ENCODE measurements around the gene CDC42BPA.

CDC42BPA gene

GRCh38 chr1:227185291-227185690, 133.0 kb downstream of the CDC42BPA start:
- H3K27me3 ChIP-seq (ENCODE audit: control insufficient read depth, insufficient read depth, low read length, poor library complexity, severe bottlenecking): no peaks in the 10 kb centered on the region
- WGBS, 2 experiments: 75% methylated on average over 9 of the region's 9 CpGs
- H3K4me3 ChIP-seq (ENCODE audit: insufficient read depth, low read depth, low read length): no peak overlapping the region
- H3K4me1 ChIP-seq (ENCODE audit: control insufficient read depth, insufficient read depth, low read length): no peaks in the 10 kb centered on the region
- H3K36me3 ChIP-seq (ENCODE audit: control insufficient read depth, insufficient read depth, low read length): no peaks in the 10 kb centered on the region
- no peak overlapping the region for H3K27ac ChIP-seq (ENCODE audit: insufficient read depth, low read depth, low read length, poor library complexity, severe bottlenecking)
- no peaks in the 10 kb centered on the region for H3K9me3 ChIP-seq (ENCODE audit: control insufficient read depth, low read length)

GRCh38 chr1:227182012-227182411, 136.3 kb downstream of the CDC42BPA start:
- H3K36me3 ChIP-seq (ENCODE audit: control insufficient read depth, insufficient read depth, low read length): no peaks in the 10 kb centered on the region
- no peak overlapping the region for H3K4me3 ChIP-seq (ENCODE audit: insufficient read depth, low read depth, low read length)
- 90 to 96% methylated on average over 3 of the region's 3 CpGs for WGBS, 2 experiments
- no peaks in the 10 kb centered on the region for H3K9me3 ChIP-seq (ENCODE audit: control insufficient read depth, low read length)
- H3K27ac ChIP-seq (ENCODE audit: insufficient read depth, low read depth, low read length, poor library complexity, severe bottlenecking): no peak overlapping the region
- H3K27me3 ChIP-seq (ENCODE audit: control insufficient read depth, insufficient read depth, low read length, poor library complexity, severe bottlenecking): no peaks in the 10 kb centered on the region
- H3K4me1 ChIP-seq (ENCODE audit: control insufficient read depth, insufficient read depth, low read length): no peaks in the 10 kb centered on the region

- H3K36me3 ChIP-seq (ENCODE audit: control insufficient read depth, insufficient read depth, low read length): no peaks in the 10 kb centered on the region
- H3K4me3 ChIP-seq (ENCODE audit: insufficient read depth, low read depth, low read length): no peak overlapping the region
- 93 to 100% methylated on average over 4 of the region's 4 CpGs for WGBS, 2 experiments
- no peaks in the 10 kb centered on the region for H3K27me3 ChIP-seq (ENCODE audit: control insufficient read depth, insufficient read depth, low read length, poor library complexity, severe bottlenecking)
- H3K27ac ChIP-seq (ENCODE audit: insufficient read depth, low read depth, low read length, poor library complexity, severe bottlenecking): no peak overlapping the region
- no peaks in the 10 kb centered on the region for H3K9me3 ChIP-seq (ENCODE audit: control insufficient read depth, low read length)
- no peaks in the 10 kb centered on the region for H3K4me1 ChIP-seq (ENCODE audit: control insufficient read depth, insufficient read depth, low read length)
These were observed 142.7 kb downstream of the CDC42BPA start for GRCh38 chr1:227175611-227176010.

DNA sequence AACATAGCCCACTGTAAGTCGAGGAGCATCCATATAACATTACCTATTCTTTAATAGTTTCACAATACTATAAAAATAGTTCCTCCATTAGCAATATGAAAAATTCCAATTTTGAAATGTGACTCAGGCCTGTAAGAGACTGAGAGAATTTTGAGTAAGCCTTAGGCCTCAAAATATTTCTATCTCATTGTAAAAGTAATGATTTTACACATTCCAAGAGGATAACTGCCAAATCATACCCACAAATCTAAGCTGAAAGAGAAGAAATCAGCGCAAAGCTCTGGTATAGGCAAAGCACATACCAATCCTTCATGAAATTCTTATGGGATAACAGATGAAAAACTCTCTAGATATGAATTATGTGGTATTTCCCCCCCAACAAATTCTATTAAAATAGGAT, 144.1 kb downstream of the CDC42BPA start:
- Histone ChIP-seq H3K36me3 (ENCODE audit: control insufficient read depth, insufficient read depth, low read length) (no peaks in the 10 kb centered on the region), H3K27ac (ENCODE audit: insufficient read depth, low read depth, low read length, poor library complexity, severe bottlenecking) (no peak overlapping the region), H3K27me3 (ENCODE audit: control insufficient read depth, insufficient read depth, low read length, poor library complexity, severe bottlenecking) (no peaks in the 10 kb centered on the region), H3K4me3 (ENCODE audit: insufficient read depth, low read depth, low read length) (no peak overlapping the region), H3K4me1 (ENCODE audit: control insufficient read depth, insufficient read depth, low read length) (no peaks in the 10 kb centered on the region), H3K9me3 (ENCODE audit: control insufficient read depth, low read length) (no peaks in the 10 kb centered on the region)
- 88 to 100% methylated on average over 1 to 2 of the region's 2 CpGs for WGBS, 2 experiments

DNA sequence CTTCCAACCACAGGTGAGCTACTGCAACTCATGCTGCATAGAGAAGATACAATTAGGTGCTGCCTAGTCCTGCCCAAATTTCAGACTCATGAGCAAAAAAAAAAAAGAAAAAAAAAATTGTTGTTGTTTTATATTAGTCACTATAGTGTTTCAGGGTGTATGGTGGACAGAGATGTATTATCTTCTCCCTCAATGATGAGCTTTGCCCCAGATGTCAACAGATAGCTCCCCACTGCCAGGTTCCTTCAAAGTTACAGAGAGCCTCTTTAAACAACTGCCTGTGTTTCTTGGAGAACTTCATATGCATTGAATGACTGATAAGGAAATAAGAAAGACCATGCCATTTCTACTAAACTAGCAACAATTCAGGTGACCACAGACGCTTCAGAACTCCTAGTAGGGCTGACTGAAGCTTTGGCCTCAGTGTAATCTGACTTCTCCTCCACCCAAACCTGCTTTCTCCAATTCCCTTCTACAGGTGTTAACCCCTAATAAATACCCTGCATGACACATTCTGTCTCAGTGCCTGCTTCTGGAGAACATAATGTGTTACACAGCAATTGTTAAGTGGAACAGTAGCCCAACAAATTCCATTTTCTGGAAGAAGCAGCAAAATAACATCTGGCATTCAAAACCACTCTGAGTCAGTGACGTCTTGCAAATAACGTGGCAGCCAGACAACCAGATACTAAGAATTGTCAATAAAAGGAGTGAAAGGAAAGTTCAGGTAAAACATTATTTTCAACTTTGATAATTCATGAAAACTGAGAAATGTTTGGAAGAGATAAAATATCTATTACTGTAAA, 147.7 kb downstream of the CDC42BPA start:
- Histone ChIP-seq H3K27ac (ENCODE audit: insufficient read depth, low read depth, low read length, poor library complexity, severe bottlenecking) (no peak overlapping the region), H3K36me3 (ENCODE audit: control insufficient read depth, insufficient read depth, low read length) (no peaks in the 10 kb centered on the region), H3K4me1 (ENCODE audit: control insufficient read depth, insufficient read depth, low read length) (no peaks in the 10 kb centered on the region), H3K9me3 (ENCODE audit: control insufficient read depth, low read length) (no peaks in the 10 kb centered on the region), H3K27me3 (ENCODE audit: control insufficient read depth, insufficient read depth, low read length, poor library complexity, severe bottlenecking) (no peaks in the 10 kb centered on the region), H3K4me3 (ENCODE audit: insufficient read depth, low read depth, low read length) (no peak overlapping the region)
- 85 to 94% methylated on average over 2 to 3 of the region's 3 CpGs for WGBS, 2 experiments

GRCh38 chr1:227169343-227169742, 148.9 kb downstream of the CDC42BPA start:
- H3K4me1 ChIP-seq (ENCODE audit: control insufficient read depth, insufficient read depth, low read length): no peaks in the 10 kb centered on the region
- H3K9me3 ChIP-seq (ENCODE audit: control insufficient read depth, low read length): no peaks in the 10 kb centered on the region
- H3K27me3 ChIP-seq (ENCODE audit: control insufficient read depth, insufficient read depth, low read length, poor library complexity, severe bottlenecking): no peaks in the 10 kb centered on the region
- H3K4me3 ChIP-seq (ENCODE audit: insufficient read depth, low read depth, low read length): no peak overlapping the region
- no peaks in the 10 kb centered on the region for H3K36me3 ChIP-seq (ENCODE audit: control insufficient read depth, insufficient read depth, low read length)
- H3K27ac ChIP-seq (ENCODE audit: insufficient read depth, low read depth, low read length, poor library complexity, severe bottlenecking): no peak overlapping the region

DNA sequence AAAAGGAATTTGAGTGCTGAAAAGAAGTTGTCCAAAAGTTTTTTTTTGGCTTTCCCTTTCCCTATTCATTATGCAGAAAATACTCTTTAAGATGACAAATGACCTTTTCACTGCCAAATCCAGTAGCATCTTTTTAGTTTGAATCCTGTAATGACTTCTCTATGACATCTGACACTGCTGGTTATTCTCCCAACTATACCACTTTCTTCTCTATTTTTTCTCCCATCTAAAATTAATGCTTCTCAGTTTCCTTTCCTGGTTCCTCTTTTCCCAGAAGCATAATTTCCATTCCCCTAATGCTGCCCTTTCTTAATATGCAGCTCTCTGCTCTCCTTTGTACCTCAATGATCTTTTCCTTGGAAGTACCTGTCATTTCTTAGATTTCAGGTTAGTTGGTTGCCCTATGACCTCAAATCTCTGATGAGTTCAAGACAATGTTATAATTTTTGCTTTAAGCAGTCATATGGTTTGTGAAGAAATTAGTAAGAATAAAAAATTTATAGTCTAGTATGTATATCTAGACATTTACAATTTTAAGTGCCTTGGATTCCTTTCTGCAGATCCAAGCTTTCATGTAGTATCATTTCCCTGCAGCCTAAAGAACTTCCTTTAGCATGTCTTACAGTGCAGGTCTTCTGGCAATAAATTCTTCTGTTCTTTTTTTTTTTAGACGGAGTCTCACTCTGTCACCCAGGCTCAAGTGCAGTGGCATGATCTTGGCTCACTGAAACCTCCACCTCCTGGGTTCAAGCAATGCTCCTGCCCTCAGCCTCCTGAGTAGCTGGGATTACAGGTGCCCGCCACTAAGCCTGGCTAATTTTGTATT, 150.8 kb downstream of the CDC42BPA start:
- Histone ChIP-seq H3K4me3 (ENCODE audit: insufficient read depth, low read depth, low read length) (no peak overlapping the region), H3K36me3 (ENCODE audit: control insufficient read depth, insufficient read depth, low read length) (no peaks in the 10 kb centered on the region), H3K9me3 (ENCODE audit: control insufficient read depth, low read length) (no peaks in the 10 kb centered on the region), H3K27ac (ENCODE audit: insufficient read depth, low read depth, low read length, poor library complexity, severe bottlenecking) (no peak overlapping the region), H3K27me3 (ENCODE audit: control insufficient read depth, insufficient read depth, low read length, poor library complexity, severe bottlenecking) (no peaks in the 10 kb centered on the region), H3K4me1 (ENCODE audit: control insufficient read depth, insufficient read depth, low read length) (no peaks in the 10 kb centered on the region)
- WGBS, 2 experiments: 78 to 86% methylated on average over 2 of the region's 2 CpGs

DNA sequence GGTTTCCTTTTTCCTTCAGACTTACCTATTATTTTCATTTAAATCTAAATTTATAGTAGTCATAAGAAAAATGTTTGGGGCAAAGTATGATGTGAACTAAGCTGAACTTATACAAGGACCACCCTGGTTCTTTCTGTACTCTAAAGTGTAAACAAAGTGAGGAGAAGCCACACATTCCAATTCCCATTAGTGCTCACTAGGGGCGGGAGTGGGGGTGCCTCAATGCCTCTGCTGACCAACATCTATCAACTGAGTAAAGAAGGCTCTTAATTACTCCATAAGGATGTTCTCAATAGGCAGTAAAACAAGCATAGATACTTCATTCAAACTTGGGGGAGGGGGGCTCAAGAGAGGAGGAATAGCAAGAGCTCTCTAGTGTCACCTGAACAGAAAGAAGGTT, 151.7 kb downstream of the CDC42BPA start:
- WGBS, 2 experiments: 67 to 75% methylated on average over 1 of the region's 1 CpG
- Histone ChIP-seq H3K4me1 (ENCODE audit: control insufficient read depth, insufficient read depth, low read length) (no peaks in the 10 kb centered on the region), H3K36me3 (ENCODE audit: control insufficient read depth, insufficient read depth, low read length) (no peaks in the 10 kb centered on the region), H3K9me3 (ENCODE audit: control insufficient read depth, low read length) (no peaks in the 10 kb centered on the region), H3K4me3 (ENCODE audit: insufficient read depth, low read depth, low read length) (no peak overlapping the region), H3K27ac (ENCODE audit: insufficient read depth, low read depth, low read length, poor library complexity, severe bottlenecking) (no peak overlapping the region), H3K27me3 (ENCODE audit: control insufficient read depth, insufficient read depth, low read length, poor library complexity, severe bottlenecking) (no peaks in the 10 kb centered on the region)

DNA sequence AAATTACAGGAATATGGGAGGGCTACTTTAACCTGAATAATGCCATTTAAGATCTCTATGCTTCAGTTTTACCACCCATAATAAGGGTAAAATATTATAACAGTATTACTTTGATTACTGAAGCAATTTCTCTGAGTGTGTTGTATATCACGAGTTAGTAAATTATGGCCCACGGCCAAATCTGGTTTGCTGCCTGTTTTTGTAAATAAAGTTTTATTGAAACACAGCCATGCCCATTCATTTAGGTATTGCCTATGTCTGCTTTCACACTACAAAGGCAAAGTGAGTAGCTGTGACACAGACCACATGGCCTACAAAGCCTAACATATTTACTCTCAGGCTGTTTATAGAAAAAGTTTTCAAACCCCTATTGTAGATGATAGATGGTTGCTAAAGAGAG, 156.8 kb downstream of the CDC42BPA start:
- H3K4me1 ChIP-seq (ENCODE audit: control insufficient read depth, insufficient read depth, low read length): no peaks in the 10 kb centered on the region
- no peaks in the 10 kb centered on the region for H3K27me3 ChIP-seq (ENCODE audit: control insufficient read depth, insufficient read depth, low read length, poor library complexity, severe bottlenecking)
- H3K27ac ChIP-seq (ENCODE audit: insufficient read depth, low read depth, low read length, poor library complexity, severe bottlenecking): no peak overlapping the region
- H3K4me3 ChIP-seq (ENCODE audit: insufficient read depth, low read depth, low read length): no peak overlapping the region
- WGBS, 2 experiments: 50% methylated on average over 2 of the region's 2 CpGs; no CpG with 5 or more reads in 1 of the 2 experiments
- no peaks in the 10 kb centered on the region for H3K9me3 ChIP-seq (ENCODE audit: control insufficient read depth, low read length)
- no peaks in the 10 kb centered on the region for H3K36me3 ChIP-seq (ENCODE audit: control insufficient read depth, insufficient read depth, low read length)

- Histone ChIP-seq H3K36me3 (ENCODE audit: control insufficient read depth, insufficient read depth, low read length) (no peaks in the 10 kb centered on the region), H3K27me3 (ENCODE audit: control insufficient read depth, insufficient read depth, low read length, poor library complexity, severe bottlenecking) (no peaks in the 10 kb centered on the region), H3K27ac (ENCODE audit: insufficient read depth, low read depth, low read length, poor library complexity, severe bottlenecking) (no peak overlapping the region), H3K9me3 (ENCODE audit: control insufficient read depth, low read length) (no peaks in the 10 kb centered on the region), H3K4me1 (ENCODE audit: control insufficient read depth, insufficient read depth, low read length) (no peaks in the 10 kb centered on the region), H3K4me3 (ENCODE audit: insufficient read depth, low read depth, low read length) (no peak overlapping the region)
- 95 to 96% methylated on average over 3 of the region's 3 CpGs for WGBS, 2 experiments
These were observed 161.8 kb downstream of the CDC42BPA start for GRCh38 chr1:227156520-227156919.
